Peyer's patch (tissue), 4 donors: ENCODE data around the gene PRDM4. TPM values are rescaled to one million over a fixed set of nuclear protein-coding genes. Genes with fewer than 3 reads are reported as not detected.

ENCODE experiments used
- DNase-seq, 3 donors: peaks; one replicate each; pipeline ENCODE4 v3.0.0-alpha.2; 2017 to 2019
- H3K27ac ChIP-seq, 4 donors: fragments of 200-600 bp; sonication (generic); one replicate each; pipeline ENCODE4 v1.5.1; 2016 to 2019
- H3K27me3 ChIP-seq, 2 donors: fragments of 200-600 bp; sonication (generic); one replicate each; pipeline ENCODE4 v1.5.1; 2019
- H3K36me3 ChIP-seq, 3 donors: fragments of 200-600 bp; sonication (generic); one replicate each; pipeline ENCODE4 v1.5.1; 2016 to 2019
- H3K4me1 ChIP-seq, 4 donors: fragments of 200-600 bp; sonication (generic); one replicate each; pipeline ENCODE4 v1.5.1; 2016 to 2019
- H3K4me3 ChIP-seq, 4 donors: fragments of 200-600 bp; sonication (generic); 1 replicate in 3 of 4; 2 replicates in 1 of 4; pipeline ENCODE4 v1.5.1; 2016 to 2019; ENCODE audit warnings: mild to moderate bottlenecking in 1 of 4
- H3K9me3 ChIP-seq, 4 donors: fragments of 200-600 bp; sonication (generic); one replicate each; pipeline ENCODE4 v1.5.1; 2016 to 2019; ENCODE audit warnings: mild to moderate bottlenecking in 1 of 4
- CTCF ChIP-seq, 6 experiments: fragments of 450-650 bp in 4 of 6; fragments of 200-600 bp in 2 of 6; sonication (generic) in 1 of 6; IDR thresholded peaks; one replicate each; pipeline ENCODE4 v1.5.1; 2017 to 2019; ENCODE audit warnings: antibody characterized with exemption in 6 of 6, mild to moderate bottlenecking in 3 of 6, moderate library complexity in 1 of 6
- POLR2A ChIP-seq, 2 donors: fragments of 450-650 bp; IDR thresholded peaks; one replicate each; pipeline ENCODE4 v1.5.1; 2017; ENCODE audit warnings: antibody characterized with exemption in 2 of 2, mild to moderate bottlenecking in 2 of 2, moderate library complexity in 2 of 2
- total RNA-seq, 4 donors: library from RNA; depleted of rRNA; stranded (reverse); fragments of >200 nt; gene quantifications; one replicate each; pipeline ENCODE4 v1.1.0, GENCODE V29; 2016

Gene PRDM4
- total RNA-seq, 4 donors from 2014 or later, result 25.6 to 67.6 (median 52.9) TPM

- no peaks in the 10 kb centered on the region for H3K9me3 ChIP-seq
- H3K27ac ChIP-seq, result no peak overlapping the region
- H3K4me3 ChIP-seq, result no peak overlapping the region
- H3K36me3 ChIP-seq, result no peaks in the 10 kb centered on the region
- no peaks in the 10 kb centered on the region for H3K27me3 ChIP-seq
- H3K4me1 ChIP-seq, result no peaks in the 10 kb centered on the region
- DNase-seq, result no peak
- no peak for TF ChIP-seq CTCF (IDR thresholded peaks at IDR 0.05)
- no peak for TF ChIP-seq POLR2A (IDR thresholded peaks at IDR 0.05)
These were observed 37.6 kb upstream of the PRDM4 start for GRCh38 chr12:107798580-107798979.

- H3K27ac ChIP-seq, result no peak overlapping the region
- TF ChIP-seq POLR2A (IDR thresholded peaks at IDR 0.05) (no peak), CTCF (IDR thresholded peaks at IDR 0.05) (no peak)
- H3K9me3 ChIP-seq, result no peaks in the 10 kb centered on the region
- H3K4me3 ChIP-seq, result no peak overlapping the region
- DNase-seq, result no peak
- H3K36me3 ChIP-seq, result no peaks in the 10 kb centered on the region
- no peaks in the 10 kb centered on the region for H3K4me1 ChIP-seq
- no peaks in the 10 kb centered on the region for H3K27me3 ChIP-seq
These were observed 33.5 kb upstream of the PRDM4 start for GRCh38 chr12:107794451-107794850.

DNA sequence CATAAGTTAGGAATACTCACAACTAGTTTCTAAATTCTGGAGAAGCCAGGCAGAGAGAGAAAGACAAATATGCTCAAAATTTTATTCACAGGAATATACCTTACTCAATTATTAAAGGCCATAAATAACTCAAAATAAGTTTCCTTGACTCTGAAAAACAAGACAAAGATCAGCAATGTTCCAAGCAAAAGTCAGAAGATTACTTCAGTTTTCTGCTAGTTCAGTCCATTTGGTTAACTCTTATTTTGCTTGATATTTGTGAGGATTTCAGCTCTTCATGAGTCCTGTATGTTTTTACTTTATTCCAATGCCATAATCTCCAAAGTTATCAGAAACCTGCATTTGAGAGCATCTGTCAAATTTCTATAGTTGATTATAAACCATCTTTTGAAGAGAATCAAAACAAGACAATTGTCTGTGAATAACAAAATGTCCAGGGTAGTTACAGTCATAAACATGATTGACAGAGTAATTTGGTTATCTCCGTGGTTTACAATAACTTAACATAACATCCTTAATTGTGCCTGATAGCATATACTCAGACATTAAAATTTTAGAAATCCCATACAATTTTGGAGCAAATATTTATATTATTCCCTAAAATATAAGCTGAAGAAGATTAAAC, 30.6 kb upstream of the PRDM4 start:
- Histone ChIP-seq H3K27ac (no peak overlapping the region), H3K27me3 (no peaks in the 10 kb centered on the region), H3K4me3 (no peak overlapping the region), H3K4me1 (no peaks in the 10 kb centered on the region), H3K36me3 (no peaks in the 10 kb centered on the region), H3K9me3 (no peaks in the 10 kb centered on the region)
- TF ChIP-seq POLR2A (IDR thresholded peaks at IDR 0.05) (no peak), CTCF (IDR thresholded peaks at IDR 0.05) (no peak)
- DNase-seq, result no peak

- no peak for DNase-seq
- H3K27ac ChIP-seq, result no peak overlapping the region
- H3K4me3 ChIP-seq, result no peak overlapping the region
- H3K9me3 ChIP-seq, result no peaks in the 10 kb centered on the region
- no peaks in the 10 kb centered on the region for H3K4me1 ChIP-seq
- no peaks in the 10 kb centered on the region for H3K36me3 ChIP-seq
- H3K27me3 ChIP-seq, result no peaks in the 10 kb centered on the region
- TF ChIP-seq CTCF (IDR thresholded peaks at IDR 0.05) (no peak), POLR2A (IDR thresholded peaks at IDR 0.05) (no peak)
These were observed 27.9 kb upstream of the PRDM4 start for GRCh38 chr12:107788690-107789458.

- no peak for TF ChIP-seq POLR2A (IDR thresholded peaks at IDR 0.05)
- no peak for TF ChIP-seq CTCF (IDR thresholded peaks at IDR 0.05)
- H3K4me1 ChIP-seq, result no peaks in the 10 kb centered on the region
- no peak overlapping the region for H3K27ac ChIP-seq
- DNase-seq, result no peak
- no peaks in the 10 kb centered on the region for H3K27me3 ChIP-seq
- H3K36me3 ChIP-seq, result no peaks in the 10 kb centered on the region
- no peak overlapping the region for H3K4me3 ChIP-seq
- no peaks in the 10 kb centered on the region for H3K9me3 ChIP-seq
These were observed 27.3 kb upstream of the PRDM4 start for GRCh38 chr12:107788281-107788680.
